Stimulated activated CD8-positive, alpha-beta memory T cell treated with anti-CD3 and anti-CD28 coated beads, Interleukin-15, amount 100 ng/mL, for 48 hours (primary cell): ENCODE measurements around the gene RAB5B.
"Not testable (repeated sequence)": the region's sequence is repeated elsewhere in the genome, so short reads cannot be mapped to it uniquely, and the experiment has no call there.

Experiments used
- DNase-seq, 2 donors: peaks; one replicate each; pipeline ENCODE4 v3.0.0-alpha.2; 2020; ENCODE audit warnings: low read depth in 2 of 2

Gene RAB5B

DNA sequence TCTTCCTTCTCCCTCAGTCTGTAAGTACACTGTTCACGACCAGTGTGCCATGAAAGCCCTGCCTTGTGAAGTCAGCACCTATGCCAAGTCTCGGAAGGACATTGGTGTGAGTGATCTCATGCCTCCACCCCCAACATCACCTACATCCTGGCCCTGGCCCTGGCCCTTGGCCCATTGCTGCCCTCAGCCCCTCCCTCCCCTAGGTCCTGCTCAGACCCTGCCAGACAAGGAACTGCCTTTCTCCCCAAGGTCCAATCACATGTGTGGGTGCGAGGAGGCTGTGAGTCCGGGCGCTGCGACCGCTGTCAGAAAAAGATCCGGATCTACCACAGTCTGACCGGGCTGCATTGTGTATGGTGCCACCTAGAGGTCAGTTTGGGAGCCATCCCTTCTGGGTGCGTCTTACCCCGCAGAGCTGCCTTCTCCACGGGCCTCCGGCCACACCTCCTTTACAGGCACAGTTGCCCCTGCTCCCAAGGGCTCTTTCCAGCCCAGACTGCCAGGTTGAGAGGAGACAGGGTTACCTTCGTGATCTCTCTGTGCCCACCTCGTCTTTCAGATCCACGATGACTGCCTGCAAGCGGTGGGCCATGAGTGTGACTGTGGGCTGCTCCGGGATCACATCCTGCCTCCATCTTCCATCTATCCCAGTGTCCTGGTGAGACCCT lies 33.7 kb upstream of the RAB5B start:
- DNase-seq = peak; percentile 65 to 69

DNA sequence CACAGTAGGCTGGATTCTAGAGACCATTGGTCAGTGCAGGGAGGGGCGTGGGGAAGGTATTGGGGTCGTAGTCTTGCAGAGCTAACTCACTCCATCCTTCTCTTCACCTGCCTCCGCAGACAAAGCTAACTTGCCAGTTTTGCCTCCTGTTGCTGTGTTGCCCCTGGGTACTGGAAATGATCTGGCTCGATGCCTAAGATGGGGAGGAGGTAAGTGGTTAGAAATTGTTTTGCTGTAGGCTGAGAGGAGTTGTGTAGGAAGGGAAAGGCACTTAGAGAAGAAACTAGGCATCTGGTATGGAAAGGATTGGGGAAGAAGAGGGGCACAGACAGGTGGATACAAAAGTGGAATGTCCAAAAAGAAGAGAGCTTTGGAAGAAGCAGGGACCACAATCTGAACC lies 31.8 kb upstream of the RAB5B start:
- no peak for DNase-seq

DNA sequence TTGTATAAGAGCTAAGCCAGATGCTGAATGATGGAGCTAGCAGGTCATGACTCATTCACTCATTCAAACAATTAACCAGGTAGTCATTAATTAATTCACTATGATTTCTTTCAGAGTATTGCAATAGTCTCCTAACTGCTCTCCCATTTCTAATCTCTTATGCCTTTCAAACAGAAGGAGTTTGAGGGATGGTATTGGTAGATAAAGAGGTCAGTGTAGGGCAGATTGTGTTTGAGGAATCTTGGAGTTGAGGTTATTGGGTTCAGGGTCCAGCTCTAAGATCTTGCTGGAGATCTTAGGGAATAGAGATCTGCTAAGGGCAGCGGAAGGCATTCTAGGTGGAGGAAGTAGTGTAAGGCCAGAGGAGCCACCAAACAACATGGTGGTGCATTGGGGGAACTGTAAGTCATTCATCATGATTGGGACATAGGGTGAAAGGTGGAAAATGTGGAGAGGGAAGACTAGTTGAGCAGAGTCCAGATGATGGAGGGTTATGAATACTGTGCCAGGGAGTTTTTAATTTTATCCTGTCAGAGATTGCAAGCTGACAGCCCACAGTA lies 31.2 kb upstream of the RAB5B start:
- DNase-seq = no peak

DNA sequence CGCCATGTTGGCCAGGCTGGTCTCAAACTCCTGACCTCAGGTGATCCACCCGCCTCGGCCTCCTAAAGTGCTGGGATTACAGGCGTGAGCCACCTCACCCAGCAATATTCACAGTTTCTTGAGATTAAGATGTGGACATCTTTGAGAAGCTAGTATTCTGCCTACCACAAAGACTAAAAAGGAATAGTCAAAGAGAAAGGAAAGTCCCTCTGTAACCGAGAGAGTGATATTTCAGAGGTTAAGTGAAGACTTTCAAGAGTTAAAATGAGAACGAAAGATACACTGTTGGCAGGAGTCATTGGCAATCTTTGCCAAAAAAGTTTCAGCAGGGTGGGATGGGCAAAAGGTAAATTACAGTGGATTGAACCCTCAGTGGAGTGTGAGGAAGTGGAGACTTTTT lies 27.3 kb upstream of the RAB5B start:
- DNase-seq = no peak

DNA sequence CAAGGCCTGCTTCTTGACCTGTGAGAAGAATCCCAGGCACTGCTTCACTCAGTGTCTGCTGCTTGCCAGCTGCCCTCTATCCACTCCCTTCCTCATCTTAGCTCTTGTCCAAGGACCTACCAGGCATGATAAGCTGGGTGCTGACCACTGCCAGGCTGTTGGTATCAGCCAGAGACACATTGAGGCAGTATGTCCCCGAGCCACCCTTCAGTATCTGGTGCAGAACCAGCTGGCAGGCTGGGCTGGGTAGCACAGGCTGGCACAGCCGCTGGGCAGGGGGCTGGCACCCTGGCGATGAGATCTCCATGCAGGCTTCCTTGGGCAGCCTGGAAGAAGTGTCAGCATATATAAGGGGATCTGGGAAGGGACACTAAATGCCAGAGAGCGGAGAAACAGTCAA lies 18.5 kb upstream of the RAB5B start:
- no peak for DNase-seq

DNA sequence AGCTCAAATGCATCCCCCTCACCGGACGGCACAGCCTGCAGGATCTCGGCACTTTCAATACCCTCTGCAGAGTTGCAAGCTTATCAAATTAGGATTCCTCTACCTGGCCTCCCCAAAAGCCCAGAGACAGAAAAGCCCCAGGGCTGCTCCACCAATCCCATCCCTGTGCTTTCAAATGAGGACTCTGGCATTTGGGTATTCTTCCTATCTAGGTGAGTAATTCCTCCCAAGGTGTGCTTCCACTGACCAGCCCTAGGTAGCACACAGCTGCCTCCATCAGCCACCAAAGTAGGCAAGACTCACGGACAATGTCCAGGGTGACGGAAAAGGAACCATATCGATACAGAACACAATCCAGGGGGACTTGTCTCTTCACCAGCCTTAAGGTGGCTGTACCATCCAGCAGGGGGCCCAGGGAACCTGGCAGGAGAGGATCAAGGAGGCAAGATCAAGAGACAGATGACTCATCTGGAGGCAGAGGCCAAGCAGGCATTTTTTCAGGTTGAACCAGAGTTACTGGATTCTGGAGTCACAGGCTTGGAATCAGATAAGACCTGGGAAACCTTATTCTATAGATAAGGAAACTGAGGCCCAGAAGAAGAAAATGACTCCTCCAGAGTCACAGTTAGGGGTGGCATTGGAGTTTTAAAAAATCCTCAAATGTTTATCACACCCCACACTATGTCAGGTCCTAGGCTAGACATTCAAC lies 17.9 kb upstream of the RAB5B start:
- no peak for DNase-seq

DNA sequence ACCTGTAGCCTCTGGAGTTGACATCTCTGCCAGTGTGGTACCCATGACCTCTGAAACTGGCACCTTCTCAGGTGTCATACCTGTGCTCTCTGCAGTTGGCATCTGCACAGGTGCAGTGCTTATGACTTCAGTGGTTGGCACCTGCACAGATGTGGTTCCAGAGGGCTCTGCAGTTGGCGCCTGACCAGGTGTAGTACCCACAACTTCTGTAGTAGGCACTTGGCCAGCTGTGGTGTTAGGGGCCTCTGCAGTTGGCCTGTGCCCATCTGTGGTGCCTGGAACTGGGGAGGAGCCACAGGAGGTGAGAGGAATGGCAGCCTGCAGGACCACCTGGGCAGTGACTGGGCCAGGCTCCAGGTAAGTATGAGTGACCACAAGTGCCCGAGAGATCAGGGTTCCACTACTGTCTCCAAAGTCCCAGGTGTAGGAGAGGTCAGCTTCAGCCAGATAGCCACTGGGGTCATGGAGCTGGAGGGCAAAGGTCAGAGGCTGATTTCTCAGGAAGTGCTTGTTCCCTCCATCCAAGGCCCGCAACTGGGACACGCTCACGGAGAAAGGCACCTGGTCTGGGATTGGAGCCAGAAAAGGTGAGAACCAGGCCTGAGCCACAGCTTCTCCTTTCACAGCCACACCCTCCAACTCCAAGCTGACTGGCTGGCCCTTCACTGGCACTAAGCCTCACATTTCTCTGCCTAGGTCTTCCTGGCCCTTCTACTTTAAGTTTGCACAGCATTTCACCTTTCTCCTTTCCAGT lies 16.6 kb upstream of the RAB5B start:
- DNase-seq = no peak

DNA sequence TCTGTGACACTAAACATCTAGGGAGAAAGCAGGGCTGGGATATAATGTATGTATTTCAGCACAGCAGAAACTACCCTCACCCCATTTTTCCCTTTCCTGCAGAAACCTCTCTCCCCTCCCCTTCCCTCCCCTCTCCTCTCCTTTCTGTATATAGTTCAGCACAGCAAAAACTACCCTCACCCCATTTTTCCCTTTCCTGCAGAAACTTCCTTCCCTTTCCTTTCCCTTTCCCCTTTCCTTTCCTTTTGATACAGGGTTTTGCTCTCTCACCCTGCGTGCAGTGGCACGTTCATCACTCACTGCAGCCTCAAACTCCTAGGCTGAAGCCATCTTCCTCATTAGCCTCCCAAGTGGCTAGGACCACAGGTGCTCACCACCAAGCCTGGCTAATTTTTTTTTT lies 10.1 kb upstream of the RAB5B start:
- no peak for DNase-seq

DNA sequence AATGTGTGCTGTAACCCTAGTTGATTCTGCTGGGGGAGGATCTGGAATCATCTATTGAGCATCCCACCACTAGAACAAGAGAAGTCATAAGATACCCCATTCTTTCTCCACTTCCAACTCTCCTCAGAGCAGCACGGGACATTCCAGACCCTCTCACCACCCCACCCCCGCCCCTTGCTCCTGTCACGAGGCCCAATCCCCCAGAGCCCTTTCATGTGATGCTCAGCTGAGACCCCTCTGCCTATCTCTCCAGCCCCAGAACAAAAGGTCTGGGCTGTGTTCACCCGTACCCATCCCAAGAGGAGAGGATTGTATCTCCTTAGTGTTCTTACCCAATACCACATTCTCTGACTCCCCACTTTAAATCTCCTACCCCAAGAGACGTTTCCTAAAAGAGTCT lies 8.6 kb upstream of the RAB5B start:
- DNase-seq = no peak

DNA sequence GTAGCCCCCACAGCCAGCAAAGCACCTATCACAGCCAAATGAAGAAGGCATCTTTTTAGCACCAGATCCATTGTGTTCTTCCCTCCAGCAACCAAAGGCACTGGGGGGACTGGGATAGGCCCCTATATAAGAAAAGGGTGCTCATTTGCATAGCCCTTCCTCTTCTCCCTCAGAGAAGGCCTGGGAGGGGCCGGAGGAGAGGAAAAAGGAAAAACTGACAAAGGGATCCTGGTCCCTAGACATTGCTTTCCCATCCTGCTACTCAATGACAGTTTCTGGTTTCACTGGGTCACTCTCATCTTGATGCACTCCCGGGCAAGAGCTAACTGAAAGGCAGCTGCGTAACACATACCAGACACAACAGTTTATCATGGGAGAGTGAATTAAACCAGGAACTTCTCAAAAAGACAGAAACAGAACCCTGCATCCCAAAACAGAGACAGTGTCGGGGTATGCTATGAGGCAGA lies 7.9 kb upstream of the RAB5B start, which contains the start of gene PMEL:
Gene PMEL (minus strand): TSS at position 102 of the 467 bp plus-strand sequence. CDS start 31 bp downstream, at position 71.
- no peak for DNase-seq

DNA sequence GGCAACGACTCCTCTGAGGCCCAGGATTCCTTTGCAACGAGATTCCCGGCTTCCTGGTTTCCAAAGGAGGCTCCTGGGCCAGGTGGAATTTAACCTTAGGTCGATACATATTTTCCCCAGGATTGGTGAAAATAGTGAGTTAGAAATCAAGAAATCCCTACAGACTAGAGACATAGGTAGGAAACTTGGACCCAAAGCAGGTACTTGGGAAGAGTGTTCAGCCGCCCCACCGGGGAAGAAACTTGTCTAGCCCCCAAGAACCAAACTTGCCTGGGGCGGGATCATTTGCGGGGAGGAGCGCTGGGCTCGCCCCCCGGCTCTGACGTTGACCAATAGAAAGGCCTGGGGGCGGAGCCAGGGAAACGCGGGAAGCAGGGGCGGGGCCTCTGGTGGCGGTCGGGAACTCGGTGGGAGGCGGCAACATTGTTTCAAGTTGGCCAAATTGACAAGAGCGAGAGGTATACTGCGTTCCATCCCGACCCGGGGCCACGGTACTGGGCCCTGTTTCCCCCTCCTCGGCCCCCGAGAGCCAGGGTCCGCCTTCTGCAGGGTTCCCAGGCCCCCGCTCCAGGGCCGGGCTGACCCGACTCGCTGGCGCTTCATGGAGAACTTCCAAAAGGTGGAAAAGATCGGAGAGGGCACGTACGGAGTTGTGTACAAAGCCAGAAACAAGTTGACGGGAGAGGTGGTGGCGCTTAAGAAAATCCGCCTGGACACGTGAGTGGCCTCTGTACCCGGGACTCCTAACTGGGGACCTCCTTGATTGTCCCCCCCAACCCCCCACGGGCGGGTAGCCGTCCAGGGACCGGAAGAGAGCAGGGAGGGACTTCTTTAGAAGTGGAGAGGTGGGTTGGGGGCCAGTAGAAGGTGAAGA lies 7.2 kb upstream of the RAB5B start, which contains the start of gene CDK2:
Gene CDK2 (plus strand): TSS at position 423 of the 874 bp plus-strand sequence. CDS start 179 bp downstream, at position 602.
- DNase-seq = peak; percentile 85 to 88

DNA sequence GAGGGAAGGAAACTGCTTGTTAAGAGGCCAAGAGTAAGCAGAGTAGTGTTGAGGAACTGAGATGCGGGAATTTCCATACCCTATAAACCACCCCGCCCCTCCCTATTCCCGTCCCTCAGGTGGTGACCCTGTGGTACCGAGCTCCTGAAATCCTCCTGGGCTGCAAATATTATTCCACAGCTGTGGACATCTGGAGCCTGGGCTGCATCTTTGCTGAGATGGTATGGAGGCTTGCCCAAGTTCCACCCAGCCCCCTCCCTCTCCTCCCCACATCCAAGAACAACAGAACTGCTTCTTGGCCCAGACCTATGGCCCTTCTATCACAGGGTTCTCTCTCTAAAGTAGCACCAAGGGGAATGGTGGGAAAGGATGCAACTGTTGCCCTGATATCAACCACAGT lies 4.5 kb upstream of the RAB5B start:
- no peak for DNase-seq

DNA sequence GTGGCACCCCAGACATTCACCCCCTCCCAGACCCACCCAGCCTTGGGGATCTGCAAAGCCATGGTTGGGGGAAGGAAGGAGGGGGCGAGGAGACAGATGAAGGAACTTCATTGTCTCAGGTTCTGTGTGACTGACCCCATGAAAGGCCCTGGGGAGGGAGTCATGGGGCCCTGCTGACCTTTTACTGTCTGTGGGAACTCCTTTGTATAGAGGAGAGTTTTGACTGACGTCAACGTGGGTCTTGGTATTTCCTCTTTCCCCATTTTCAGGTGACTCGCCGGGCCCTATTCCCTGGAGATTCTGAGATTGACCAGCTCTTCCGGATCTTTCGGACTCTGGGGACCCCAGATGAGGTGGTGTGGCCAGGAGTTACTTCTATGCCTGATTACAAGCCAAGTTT lies 3.1 kb upstream of the RAB5B start:
- no peak for DNase-seq

DNA sequence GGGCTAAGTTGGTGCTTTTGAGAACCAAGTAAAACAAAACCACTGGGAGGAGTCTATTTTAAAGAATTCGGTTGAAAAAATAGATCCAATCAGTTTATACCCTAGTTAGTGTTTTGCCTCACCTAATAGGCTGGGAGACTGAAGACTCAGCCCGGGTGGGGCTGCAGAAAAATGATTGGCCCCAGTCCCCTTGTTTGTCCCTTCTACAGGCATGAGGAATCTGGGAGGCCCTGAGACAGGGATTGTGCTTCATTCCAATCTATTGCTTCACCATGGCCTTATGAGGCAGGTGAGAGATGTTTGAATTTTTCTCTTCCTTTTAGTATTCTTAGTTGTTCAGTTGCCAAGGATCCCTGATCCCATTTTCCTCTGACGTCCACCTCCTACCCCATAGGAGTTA lies 1.8 kb upstream of the RAB5B start:
- no peak for DNase-seq

DNA sequence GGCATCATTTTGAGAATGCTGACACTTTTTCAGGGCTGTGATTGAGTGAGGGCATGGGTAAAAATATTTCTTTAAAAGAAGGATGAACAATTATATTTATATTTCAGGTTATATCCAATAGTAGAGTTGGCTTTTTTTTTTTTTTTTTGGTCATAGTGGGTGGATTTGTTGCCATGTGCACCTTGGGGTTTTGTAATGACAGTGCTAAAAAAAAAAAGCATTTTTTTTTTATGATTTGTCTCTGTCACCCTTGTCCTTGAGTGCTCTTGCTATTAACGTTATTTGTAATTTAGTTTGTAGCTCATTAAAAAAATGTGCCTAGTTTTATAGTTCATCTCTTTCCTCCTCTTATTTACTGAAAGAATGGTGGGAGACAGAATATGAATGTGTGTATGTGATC lies 1.4 kb upstream of the RAB5B start:
- DNase-seq = no peak

DNA sequence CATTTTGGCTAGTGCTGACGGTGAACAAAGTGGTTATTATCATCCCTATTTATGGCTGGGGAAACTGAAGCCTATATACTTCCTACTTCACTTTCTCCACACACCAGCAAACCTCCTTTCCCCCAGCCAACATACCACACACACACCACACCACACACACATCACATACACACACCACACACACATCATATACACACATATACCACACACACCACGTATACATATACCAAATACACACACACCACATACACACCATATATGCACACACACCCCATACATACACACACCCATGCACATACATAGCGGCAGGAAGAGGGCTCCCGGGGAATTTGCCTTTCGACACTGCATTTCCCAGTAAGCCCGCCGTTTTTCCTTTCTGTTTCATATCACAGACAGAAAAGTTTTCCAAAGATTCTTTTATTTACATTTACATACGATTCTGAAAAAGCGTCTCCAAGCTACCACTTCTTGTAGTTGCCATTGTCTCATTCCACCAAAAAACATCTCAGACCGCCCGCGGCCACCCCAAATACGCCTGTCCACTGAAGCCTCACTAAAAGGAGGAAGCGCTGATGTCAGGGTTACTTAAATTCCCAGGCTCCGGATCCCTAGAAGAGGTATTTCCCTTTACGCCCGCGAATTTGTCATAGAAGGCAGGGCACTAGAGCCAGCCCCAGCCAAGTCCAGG lies 823 bp upstream of the RAB5B start:
- no peak for DNase-seq

DNA sequence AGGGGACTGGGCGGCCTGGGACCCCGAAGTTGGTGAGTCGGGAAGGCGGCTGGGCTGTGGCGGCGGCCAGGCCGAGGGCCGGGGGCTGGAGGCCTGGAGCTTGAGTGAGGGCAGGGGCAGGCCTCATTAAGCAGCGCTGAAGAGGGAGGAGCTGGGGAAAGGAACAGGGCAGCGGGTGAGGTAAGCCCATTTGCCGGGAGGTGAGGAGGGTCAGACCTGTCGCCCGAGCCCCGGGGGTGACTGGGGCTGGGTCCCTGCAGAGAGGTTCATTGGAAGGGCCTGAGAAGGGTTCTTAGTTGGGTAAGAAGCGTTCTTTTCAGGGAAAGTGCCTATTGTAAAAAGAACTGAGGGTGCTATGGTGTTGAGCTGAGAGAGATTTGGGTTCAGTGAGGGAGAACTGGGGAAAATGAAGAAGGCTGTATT lies 441 bp downstream of the RAB5B start:
- peak in 1 of 2 donors; percentile 27 for DNase-seq

DNA sequence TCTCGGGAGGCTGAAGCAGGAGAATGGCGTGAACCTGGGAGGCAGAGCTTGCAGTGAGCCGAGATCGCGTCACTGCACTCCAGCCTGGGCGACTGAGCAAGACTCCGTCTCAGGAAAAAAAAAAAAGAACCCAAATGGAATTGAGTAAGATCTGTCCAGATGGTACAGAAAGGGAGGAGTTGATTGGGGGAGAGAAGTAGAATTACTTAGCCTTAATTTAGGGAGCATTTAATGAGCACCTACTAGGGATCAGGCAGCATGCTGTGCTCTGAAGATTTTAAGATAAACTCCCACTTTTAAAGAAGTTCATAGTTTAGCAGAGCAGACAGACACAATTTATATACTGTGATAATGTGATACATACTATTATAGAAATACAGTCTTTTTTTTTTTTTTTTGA lies 4.5 kb downstream of the RAB5B start:
- no peak for DNase-seq

DNA sequence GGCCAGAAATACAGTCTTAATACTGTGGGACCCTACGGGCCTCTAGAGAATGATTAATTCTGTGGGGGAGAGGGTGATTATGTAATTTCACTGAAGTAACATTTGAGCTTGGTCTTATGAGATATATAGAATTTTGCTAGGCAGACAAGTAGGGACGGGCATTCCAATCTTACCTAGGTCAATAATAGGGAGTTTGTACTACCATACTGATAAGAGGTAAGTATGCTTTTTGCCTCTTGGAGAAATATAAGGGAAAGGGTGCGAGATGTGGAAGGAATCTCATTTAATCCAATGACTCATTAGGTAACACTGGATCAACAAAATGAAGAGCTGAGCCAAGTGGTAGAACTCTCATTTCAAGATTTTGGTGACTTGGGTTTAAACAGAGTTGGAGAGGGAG lies 5.2 kb downstream of the RAB5B start:
- no peak for DNase-seq

DNA sequence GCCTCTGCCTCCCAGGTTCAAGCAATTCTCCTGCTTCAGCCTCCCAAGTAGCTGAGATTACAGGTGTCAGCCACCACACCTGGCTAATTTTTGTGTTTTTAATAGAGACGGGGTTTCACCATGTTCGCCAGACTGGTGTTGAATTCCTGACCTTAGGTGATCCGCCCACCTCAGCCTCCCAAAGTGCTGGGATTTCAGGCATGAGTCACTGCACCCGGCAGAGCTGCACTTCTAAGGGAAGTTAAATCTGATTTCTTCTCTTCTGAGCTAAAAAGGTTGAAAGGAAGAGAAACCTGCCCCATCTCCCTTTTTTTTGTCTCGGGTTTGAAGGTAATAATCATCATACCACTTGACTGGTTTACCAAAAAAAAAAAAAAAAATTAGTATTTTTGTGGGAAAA lies 8.0 kb downstream of the RAB5B start:
- not testable (repeated sequence) for DNase-seq
